Measurements from ENCODE around the gene EBF4.
A peak's percentile ranks its signal among the peaks of the same experiment; 100 is the strongest.

EBF4 gene

GRCh38 chr20:2742934-2743559 is 50.5 kb downstream of the EBF4 start:
- no peaks in the 10 kb centered on the region for H3K4me1 ChIP-seq (ENCODE audit: control insufficient read depth, low read length)
- peaks cover 7% of the 10 kb centered on the region for H3K27me3 ChIP-seq (ENCODE audit: control insufficient read depth, low read length)
- H3K9me3 ChIP-seq (ENCODE audit: control insufficient read depth, insufficient read depth, low read length): no peaks in the 10 kb centered on the region
- no peaks in the 10 kb centered on the region for H3K9me2 ChIP-seq (replicated peaks; ENCODE audit: control insufficient read depth, low read length)
- TF ChIP-seq EZH2phosphoT487 (IDR thresholded peaks at IDR 0.05; ENCODE audit: borderline replicate concordance, low read length) (no peak), CTCF (IDR thresholded peaks at IDR 0.05; ENCODE audit: low read depth, low read length, poor library complexity, severe bottlenecking) (peak; percentile 95)
- no peak overlapping the region for H3K27ac ChIP-seq (ENCODE audit: low read depth, low read length)
- no peaks in the 10 kb centered on the region for H3F3A ChIP-seq (ENCODE audit: control insufficient read depth, insufficient read depth)
- no peak overlapping the region for H3K4me3 ChIP-seq (ENCODE audit: low read length)
- no peaks in the 10 kb centered on the region for H3K36me3 ChIP-seq (ENCODE audit: control insufficient read depth, low read length)
- no peak overlapping the region for H3K4me2 ChIP-seq (ENCODE audit: low read length)
- no peaks in the 10 kb centered on the region for H4K20me1 ChIP-seq (ENCODE audit: control insufficient read depth, insufficient read depth, low read depth, low read length)
- H3K79me2 ChIP-seq (ENCODE audit: control insufficient read depth, low read length): no peaks in the 10 kb centered on the region

- Histone ChIP-seq H3K4me1 (ENCODE audit: control insufficient read depth, low read length) (no peaks in the 10 kb centered on the region), H3F3A (ENCODE audit: control insufficient read depth, insufficient read depth) (no peaks in the 10 kb centered on the region), H3K4me2 (ENCODE audit: low read length) (no peak overlapping the region), H3K27me3 (ENCODE audit: control insufficient read depth, low read length) (peaks cover 7% of the 10 kb centered on the region), H3K27ac (ENCODE audit: low read depth, low read length) (no peak overlapping the region), H3K9me3 (ENCODE audit: control insufficient read depth, insufficient read depth, low read length) (no peaks in the 10 kb centered on the region), H3K4me3 (ENCODE audit: low read length) (no peak overlapping the region), H3K79me2 (ENCODE audit: control insufficient read depth, low read length) (no peaks in the 10 kb centered on the region), H3K36me3 (ENCODE audit: control insufficient read depth, low read length) (no peaks in the 10 kb centered on the region), H3K9me2 (replicated peaks; ENCODE audit: control insufficient read depth, low read length) (no peaks in the 10 kb centered on the region), H4K20me1 (ENCODE audit: control insufficient read depth, insufficient read depth, low read depth, low read length) (no peaks in the 10 kb centered on the region)
- TF ChIP-seq CTCF (IDR thresholded peaks at IDR 0.05; ENCODE audit: low read depth, low read length, poor library complexity, severe bottlenecking): no peak
- TF ChIP-seq EZH2phosphoT487 (IDR thresholded peaks at IDR 0.05; ENCODE audit: borderline replicate concordance, low read length): no peak
Observed at GRCh38 chr20:2745060-2745910, 52.7 kb downstream of the EBF4 start.

GRCh38 chr20:2745936-2746635 is 53.5 kb downstream of the EBF4 start:
- Histone ChIP-seq H4K20me1 (ENCODE audit: control insufficient read depth, insufficient read depth, low read depth, low read length) (no peaks in the 10 kb centered on the region), H3K4me2 (ENCODE audit: low read length) (no peak overlapping the region), H3K27ac (ENCODE audit: low read depth, low read length) (no peak overlapping the region), H3K9me3 (ENCODE audit: control insufficient read depth, insufficient read depth, low read length) (no peaks in the 10 kb centered on the region), H3K27me3 (ENCODE audit: control insufficient read depth, low read length) (peaks cover 10% of the 10 kb centered on the region), H3F3A (ENCODE audit: control insufficient read depth, insufficient read depth) (peaks cover 1% of the 10 kb centered on the region), H3K79me2 (ENCODE audit: control insufficient read depth, low read length) (no peaks in the 10 kb centered on the region), H3K36me3 (ENCODE audit: control insufficient read depth, low read length) (no peaks in the 10 kb centered on the region), H3K9me2 (replicated peaks; ENCODE audit: control insufficient read depth, low read length) (no peaks in the 10 kb centered on the region), H3K4me1 (ENCODE audit: control insufficient read depth, low read length) (no peaks in the 10 kb centered on the region), H3K4me3 (ENCODE audit: low read length) (no peak overlapping the region)
- TF ChIP-seq CTCF (IDR thresholded peaks at IDR 0.05; ENCODE audit: low read depth, low read length, poor library complexity, severe bottlenecking) (no peak), EZH2phosphoT487 (IDR thresholded peaks at IDR 0.05; ENCODE audit: borderline replicate concordance, low read length) (no peak)

All from DOHH2 (cell line).